Measurements from ENCODE around the gene NMT2. TPM values are rescaled to one million over a fixed set of nuclear protein-coding genes. Genes with fewer than 3 reads are reported as not detected.

The NMT2 gene
- polyA plus RNA-seq, 3 donors = 0.35 to 1.1 (median 0.36) TPM

- no peaks in the 10 kb centered on the region for H4K20me1 ChIP-seq (ENCODE audit: insufficient read depth, low read length)
- no peak overlapping the region for H3K4me2 ChIP-seq (replicated peaks; ENCODE audit: extremely low read depth, low read length, poor library complexity, severe bottlenecking)
- TF ChIP-seq, protein P1, sequence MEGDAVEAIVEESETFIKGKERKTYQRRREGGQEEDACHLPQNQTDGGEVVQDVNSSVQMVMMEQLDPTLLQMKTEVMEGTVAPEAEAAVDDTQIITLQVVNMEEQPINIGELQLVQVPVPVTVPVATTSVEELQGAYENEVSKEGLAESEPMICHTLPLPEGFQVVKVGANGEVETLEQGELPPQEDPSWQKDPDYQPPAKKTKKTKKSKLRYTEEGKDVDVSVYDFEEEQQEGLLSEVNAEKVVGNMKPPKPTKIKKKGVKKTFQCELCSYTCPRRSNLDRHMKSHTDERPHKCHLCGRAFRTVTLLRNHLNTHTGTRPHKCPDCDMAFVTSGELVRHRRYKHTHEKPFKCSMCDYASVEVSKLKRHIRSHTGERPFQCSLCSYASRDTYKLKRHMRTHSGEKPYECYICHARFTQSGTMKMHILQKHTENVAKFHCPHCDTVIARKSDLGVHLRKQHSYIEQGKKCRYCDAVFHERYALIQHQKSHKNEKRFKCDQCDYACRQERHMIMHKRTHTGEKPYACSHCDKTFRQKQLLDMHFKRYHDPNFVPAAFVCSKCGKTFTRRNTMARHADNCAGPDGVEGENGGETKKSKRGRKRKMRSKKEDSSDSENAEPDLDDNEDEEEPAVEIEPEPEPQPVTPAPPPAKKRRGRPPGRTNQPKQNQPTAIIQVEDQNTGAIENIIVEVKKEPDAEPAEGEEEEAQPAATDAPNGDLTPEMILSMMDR (IDR thresholded peaks at IDR 0.05) = no peak
- no peak overlapping the region for H2AFZ ChIP-seq (ENCODE audit: insufficient read depth, low read depth, low read length, poor library complexity, severe bottlenecking)
- no peaks in the 10 kb centered on the region for H3K36me3 ChIP-seq (replicated peaks in 1 of 2; ENCODE audit: control insufficient read depth in 1 of 2, insufficient read depth in 2 of 2, low read length in 2 of 2)
- no peaks in the 10 kb centered on the region for H3K4me1 ChIP-seq (ENCODE audit: control insufficient read depth in 1 of 2, insufficient read depth in 2 of 2, low read length in 2 of 2)
- no peak overlapping the region for H3K4me3 Mint-ChIP-seq
- H3K79me2 ChIP-seq (ENCODE audit: insufficient read depth, low read length) = no peaks in the 10 kb centered on the region
- WGBS (ENCODE audit: insufficient coverage) = 92% methylated on average over 6 of the region's 7 CpGs
- no peak overlapping the region for H3K4me3 ChIP-seq (replicated peaks in 1 of 3; ENCODE audit: low read depth in 2 of 3, low read length in 3 of 3)
- H3K9ac ChIP-seq (ENCODE audit: insufficient read depth, low read length, poor library complexity, severe bottlenecking) = no peak overlapping the region
- H3K9me3 ChIP-seq (replicated peaks in 1 of 2; ENCODE audit: control insufficient read depth in 1 of 2, insufficient read depth in 1 of 2, low read length in 2 of 2) = no peaks in the 10 kb centered on the region
- H3K4me1 Mint-ChIP-seq = no peaks in the 10 kb centered on the region
- intact Hi-C loops (cut with micrococcal nuclease) = no loop called here
- no peak overlapping the region for H3K27ac ChIP-seq (ENCODE audit: low read depth in 1 of 2, low read length in 2 of 2)
- no peak for DNase-seq
- H3K27me3 ChIP-seq (ENCODE audit: control insufficient read depth in 2 of 2, insufficient read depth in 2 of 2, low read length in 2 of 2) = no peaks in the 10 kb centered on the region
- no peaks in the 10 kb centered on the region for H3K36me3 Mint-ChIP-seq
- H3K27ac Mint-ChIP-seq = no peak overlapping the region
- H3K9me3 Mint-ChIP-seq = peaks cover 0 to 2% (median 0%) of the 10 kb centered on the region in 7 donors
- no peaks in the 10 kb centered on the region for H3K27me3 Mint-ChIP-seq (ENCODE audit: low read depth in 3 of 3)
Observed at GRCh38 chr10:15146366-15146765, 22.1 kb downstream of the NMT2 start.

GRCh38 chr10:15144788-15145187, 23.7 kb downstream of the NMT2 start:
- H3K4me3 Mint-ChIP-seq = no peak overlapping the region
- Histone ChIP-seq H3K27me3 (ENCODE audit: control insufficient read depth in 2 of 2, insufficient read depth in 2 of 2, low read length in 2 of 2) (no peaks in the 10 kb centered on the region), H4K20me1 (ENCODE audit: insufficient read depth, low read length) (no peaks in the 10 kb centered on the region), H3K4me1 (ENCODE audit: control insufficient read depth in 1 of 2, insufficient read depth in 2 of 2, low read length in 2 of 2) (no peaks in the 10 kb centered on the region), H3K36me3 (replicated peaks in 1 of 2; ENCODE audit: control insufficient read depth in 1 of 2, insufficient read depth in 2 of 2, low read length in 2 of 2) (no peaks in the 10 kb centered on the region), H3K9me3 (replicated peaks in 1 of 2; ENCODE audit: control insufficient read depth in 1 of 2, insufficient read depth in 1 of 2, low read length in 2 of 2) (no peaks in the 10 kb centered on the region), H3K4me3 (replicated peaks in 1 of 3; ENCODE audit: low read depth in 2 of 3, low read length in 3 of 3) (no peak overlapping the region), H3K9ac (ENCODE audit: insufficient read depth, low read length, poor library complexity, severe bottlenecking) (no peak overlapping the region), H3K27ac (ENCODE audit: low read depth in 1 of 2, low read length in 2 of 2) (no peak overlapping the region), H2AFZ (ENCODE audit: insufficient read depth, low read depth, low read length, poor library complexity, severe bottlenecking) (no peak overlapping the region), H3K4me2 (replicated peaks; ENCODE audit: extremely low read depth, low read length, poor library complexity, severe bottlenecking) (no peak overlapping the region), H3K79me2 (ENCODE audit: insufficient read depth, low read length) (no peaks in the 10 kb centered on the region)
- intact Hi-C loops (cut with micrococcal nuclease) = no loop called here
- WGBS (ENCODE audit: insufficient coverage) = 100% methylated on average over 2 of the region's 4 CpGs
- no peak overlapping the region for H3K27ac Mint-ChIP-seq
- no peak for DNase-seq
- no peaks in the 10 kb centered on the region for H3K4me1 Mint-ChIP-seq
- no peaks in the 10 kb centered on the region for H3K27me3 Mint-ChIP-seq (ENCODE audit: low read depth in 3 of 3)
- no peaks in the 10 kb centered on the region for H3K9me3 Mint-ChIP-seq
- TF ChIP-seq, protein P1 (IDR thresholded peaks at IDR 0.05) = no peak
- no peaks in the 10 kb centered on the region for H3K36me3 Mint-ChIP-seq
